Activated T-cell treated with anti-CD3 and anti-CD28 coated beads, Interleukin-2, amount 50 U/mL, for 1 hour (primary cell): ENCODE results near the gene TSPEAR.
"Not testable (repeated sequence)": the region's sequence is repeated elsewhere in the genome, so short reads cannot be mapped to it uniquely, and the experiment has no call there.

Experiments used
- DNase-seq: peaks from one replicate; pipeline ENCODE4 v3.0.0-alpha.2; 2020

The TSPEAR gene

DNA sequence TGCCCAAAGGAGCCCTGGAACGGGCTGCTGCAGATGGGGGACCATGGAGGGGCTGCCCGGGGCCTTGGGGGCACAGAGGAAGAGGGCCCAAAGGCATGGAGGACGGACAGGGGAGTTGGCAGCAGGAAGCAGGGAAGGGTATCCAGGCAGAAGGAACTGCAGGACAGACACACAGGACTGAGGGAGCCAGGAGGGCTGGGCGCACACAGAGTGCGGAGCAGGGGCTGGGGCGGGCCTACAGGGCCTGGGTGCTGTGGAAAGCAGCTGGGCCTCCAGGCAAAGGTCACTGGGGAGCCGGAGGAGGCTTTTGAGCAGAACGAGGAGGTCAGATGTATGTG lies 199.5 kb downstream of the TSPEAR start:
- no peak for DNase-seq

DNA sequence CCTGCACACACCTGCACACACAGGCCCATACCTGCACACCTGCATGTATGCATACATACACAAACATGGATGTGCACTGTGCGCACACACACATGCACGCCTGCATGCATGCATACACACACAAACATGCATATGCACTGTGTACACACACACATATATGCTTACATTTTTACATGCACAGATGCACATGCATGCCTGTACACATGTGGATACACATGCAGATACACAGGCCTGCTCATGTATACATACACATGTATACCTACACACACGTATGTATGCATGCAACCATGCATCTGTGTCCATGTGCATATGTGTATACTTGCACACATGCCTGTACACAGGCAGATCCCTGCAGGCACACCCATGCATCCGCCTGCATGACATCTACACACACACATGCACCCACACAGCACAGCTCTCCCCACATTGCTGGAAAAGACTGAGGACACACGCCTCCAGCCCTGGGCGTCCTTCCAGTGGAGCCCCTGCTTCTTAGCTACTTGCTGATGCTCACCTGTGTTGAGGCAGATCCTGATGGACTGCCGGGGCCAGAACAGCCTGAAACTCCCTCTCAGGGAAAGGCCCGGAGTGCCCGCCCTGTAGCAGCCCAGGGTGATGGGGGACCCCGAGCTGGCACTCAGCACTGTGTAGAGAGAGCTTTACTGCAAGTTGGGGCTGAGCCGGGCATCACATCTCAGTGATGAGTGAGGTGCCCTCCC lies 200.0 kb downstream of the TSPEAR start:
- no peak for DNase-seq

DNA sequence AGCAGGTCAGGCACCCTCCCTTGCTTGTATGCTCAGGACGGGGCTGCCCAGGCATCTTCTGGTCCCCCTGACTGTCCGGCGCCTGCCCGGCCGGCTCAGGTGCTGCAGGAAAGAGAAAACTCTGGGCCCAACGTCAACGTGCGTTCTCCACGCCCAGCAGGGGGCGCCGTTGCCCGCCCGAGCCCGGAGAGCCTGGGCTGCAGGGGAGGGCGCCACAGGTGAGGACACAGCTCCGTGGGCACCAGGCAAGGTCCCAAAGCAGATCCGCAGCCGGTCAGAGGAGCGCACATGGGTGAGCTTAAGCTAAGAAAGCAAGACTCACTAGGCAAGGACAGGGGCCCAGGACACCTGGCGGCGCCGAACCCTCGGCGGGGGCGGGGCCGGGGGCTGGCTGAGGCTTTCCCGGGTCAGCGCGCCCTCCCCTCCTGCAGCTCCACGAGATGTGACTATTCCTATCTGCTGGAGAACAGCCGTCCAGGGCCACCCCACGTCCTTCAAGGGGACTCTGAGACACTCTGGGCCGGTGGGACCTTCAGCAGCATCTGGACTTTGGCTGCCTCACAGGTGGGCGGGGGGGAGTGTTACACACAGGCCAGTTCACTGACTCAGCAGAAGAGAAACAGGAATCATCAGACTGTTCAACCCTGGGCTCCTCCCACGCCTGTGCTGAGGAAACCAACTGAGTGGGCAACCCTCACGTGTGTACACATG lies 200.7 kb downstream of the TSPEAR start:
- DNase-seq: peak; percentile 85

DNA sequence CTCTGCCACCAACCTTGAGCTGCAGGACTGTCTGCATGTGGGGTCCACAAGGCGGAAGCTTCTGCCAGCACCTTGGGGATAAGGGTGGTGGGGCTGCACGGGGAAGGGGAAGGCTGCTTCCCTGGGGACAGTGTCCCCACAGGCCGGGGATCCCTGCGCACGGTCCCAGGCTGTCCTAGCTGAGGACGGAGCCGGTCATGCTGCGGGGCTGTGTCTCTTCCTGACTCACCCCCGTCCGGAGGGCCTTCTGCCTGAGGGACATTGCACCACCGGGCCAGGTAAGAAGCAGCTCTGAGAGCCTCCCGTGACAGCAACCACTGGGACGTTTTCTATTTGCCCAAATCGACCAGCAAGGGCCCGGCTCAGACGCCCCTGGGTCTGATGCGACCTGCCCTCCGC lies 201.3 kb downstream of the TSPEAR start:
- no peak for DNase-seq

DNA sequence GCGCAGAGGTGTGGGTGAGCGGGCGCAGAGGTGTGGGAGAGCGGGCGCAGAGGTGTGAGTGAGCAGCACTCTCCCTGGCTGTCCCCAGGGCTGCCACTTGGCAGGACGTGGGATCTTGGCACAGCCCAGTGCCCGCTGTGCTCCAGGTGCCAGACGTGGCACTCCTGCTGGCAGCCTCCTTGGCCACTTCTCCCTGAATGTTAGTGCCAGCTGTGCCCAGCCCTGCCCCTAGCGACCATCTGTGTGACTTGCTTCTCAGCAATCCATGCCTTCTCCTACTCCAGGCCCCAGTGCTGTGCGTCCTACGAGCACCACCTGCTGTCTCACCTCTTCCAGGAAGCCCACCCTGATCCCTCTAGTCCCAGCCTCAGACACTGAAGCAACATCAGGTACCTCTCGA lies 201.8 kb downstream of the TSPEAR start:
- no peak for DNase-seq

DNA sequence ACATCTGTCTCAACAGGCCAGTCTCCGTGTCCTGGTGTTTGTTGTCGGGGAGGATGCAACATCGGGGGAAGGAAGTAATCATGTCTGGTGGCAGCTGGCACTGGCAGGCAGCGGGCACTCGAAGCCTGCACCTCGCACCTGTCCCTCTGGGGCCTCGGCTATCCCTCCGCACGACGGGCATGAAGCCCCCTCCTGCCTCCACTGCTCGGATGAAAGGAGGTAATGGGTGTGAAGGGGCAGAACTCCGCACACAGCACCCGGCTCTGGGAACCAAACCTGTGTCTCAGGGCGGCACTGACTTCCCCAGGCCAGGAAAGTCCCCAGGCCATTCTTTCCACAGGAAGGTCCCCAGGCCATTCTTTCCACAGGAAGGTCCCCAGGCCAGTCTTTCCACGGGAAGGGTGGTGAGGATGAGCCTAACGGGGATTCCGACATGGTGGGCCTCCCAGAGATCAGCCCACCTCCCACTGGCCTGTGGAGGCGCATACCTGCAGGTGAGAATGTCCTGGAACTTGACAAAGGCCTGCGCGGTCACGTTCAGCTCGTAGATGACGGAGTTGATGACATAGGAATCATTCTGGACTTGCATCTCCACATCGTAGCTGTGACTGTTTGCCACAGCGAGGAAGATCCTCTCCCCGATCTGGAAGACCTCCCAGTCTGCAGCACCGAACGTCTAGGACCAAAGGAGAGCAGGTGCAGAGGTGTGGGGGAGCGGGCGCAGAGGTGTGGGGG lies 202.5 kb downstream of the TSPEAR start:
- no peak for DNase-seq

DNA sequence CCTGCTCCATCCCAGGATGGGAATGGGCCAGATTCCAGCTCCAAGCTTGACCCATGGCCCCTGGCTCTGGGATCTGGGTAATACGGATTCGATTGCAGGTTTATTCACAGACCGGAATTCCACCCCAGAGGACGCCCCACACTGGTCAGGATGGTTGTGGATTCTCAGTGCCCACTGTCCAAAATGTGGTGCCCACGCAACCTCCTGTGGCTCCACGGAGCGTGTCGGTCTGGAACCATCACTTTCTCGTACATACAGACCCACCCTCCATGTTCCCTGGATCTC lies 203.0 kb downstream of the TSPEAR start:
- no peak for DNase-seq

DNA sequence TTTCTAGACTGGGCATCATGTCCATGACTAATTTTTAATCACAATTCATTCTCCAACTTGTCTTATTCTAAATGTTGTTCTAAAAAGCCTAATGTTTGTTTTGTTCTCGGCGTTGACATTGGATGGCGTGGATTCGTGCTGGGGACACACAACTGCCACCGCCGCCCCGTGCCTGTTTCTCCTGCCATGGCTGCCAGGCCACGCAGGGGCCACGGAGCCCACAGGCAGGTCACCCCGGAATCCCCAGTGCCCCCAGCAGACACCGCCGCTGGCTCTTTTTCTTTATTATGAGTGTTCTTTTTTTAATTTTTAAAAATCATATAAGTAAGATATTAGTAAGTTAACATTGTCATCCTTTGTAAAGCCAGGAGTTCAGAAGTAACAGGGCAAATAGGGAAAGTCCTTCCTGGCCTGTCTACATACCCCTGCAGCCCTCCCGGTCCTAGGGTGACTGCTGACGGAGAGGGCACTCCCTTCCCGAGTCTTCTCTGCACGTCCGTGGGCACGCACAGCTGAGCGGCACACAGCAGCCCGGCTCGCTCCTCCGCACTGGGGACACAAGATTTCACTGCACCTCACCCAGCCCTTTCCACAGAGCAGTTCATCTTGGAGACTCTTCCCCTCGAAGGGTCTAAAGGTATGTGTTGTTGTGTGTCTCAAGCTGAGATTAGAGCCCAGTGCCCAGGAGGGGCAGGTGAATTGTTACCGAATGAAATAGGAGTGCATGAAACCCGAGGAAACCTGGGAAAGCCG lies 203.5 kb downstream of the TSPEAR start:
- no peak for DNase-seq

DNA sequence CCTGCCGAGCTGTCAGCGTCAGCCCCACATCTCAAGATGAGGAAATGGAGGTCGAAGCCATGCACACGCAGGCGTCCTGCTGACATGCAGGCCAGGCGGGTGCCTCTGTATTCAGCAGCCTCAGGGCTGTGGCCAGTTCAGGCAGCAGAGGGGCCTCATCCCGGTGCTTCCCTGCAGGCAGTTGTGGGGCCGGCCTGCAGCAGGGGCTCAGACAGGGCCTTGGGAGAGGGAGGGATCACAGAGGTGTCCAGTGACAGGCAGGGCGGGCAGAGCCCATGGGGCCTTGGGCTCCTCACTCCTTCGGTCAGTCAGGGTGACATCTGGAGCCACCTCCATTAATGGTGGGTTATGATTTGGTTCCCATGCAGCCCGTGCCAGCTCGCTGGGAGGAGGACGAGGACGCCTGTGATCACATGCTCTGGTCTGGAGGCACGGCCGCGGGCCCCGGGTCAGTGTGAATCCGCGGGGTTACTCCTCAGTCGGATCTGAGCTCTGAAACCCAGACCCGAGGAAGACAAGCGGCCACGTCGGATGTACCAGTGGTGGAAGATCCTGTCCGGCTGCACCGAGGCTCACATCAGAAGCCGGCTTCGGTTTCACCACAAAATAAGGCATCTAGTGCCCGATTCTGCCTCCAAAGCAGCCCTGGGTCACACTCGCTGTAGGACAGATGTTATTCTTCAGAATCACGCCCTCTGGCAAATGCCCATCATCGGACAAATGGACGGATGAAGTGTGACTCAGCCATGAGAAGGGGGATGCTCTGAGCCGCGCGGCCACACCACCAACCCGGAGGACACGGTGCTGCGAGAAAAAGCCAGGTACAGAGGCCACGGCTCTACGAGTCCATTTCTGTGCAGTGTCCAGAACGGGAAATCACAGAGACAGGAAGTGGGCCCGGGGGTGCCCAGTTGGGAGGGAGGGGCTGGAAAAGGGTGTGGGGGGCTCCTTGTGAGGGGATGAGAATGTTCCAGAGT lies 204.8 kb downstream of the TSPEAR start:
- DNase-seq: no peak

DNA sequence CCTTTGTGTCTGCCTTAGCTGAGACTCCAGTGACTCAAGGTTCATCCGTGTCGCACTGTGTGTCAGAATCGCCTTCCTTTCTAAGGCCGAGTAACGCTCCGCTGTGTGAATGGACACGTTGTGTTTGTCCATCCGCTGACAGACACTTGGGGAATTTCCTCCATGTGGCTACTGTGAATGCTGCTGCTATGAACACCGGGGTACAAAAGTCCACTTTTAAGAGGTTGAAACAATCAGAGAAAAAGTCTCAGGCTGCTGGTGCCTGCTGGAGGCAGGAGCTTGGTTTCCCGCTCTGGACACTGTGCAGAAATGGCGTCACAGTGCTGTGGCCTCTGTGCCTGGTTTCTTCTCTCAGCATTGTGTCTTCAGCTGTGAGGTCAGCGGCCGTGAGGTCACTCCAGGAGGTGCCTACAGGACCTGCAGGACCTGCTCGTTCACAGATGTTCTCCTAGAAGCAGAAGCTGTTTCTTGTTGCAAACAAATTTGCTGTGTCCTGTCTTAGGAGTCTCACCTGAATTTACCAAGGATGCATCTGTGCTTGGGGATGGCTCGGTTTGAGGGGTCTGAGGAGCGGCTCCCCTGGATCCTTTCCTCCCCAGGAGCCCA lies 205.6 kb downstream of the TSPEAR start:
- DNase-seq: no peak

DNA sequence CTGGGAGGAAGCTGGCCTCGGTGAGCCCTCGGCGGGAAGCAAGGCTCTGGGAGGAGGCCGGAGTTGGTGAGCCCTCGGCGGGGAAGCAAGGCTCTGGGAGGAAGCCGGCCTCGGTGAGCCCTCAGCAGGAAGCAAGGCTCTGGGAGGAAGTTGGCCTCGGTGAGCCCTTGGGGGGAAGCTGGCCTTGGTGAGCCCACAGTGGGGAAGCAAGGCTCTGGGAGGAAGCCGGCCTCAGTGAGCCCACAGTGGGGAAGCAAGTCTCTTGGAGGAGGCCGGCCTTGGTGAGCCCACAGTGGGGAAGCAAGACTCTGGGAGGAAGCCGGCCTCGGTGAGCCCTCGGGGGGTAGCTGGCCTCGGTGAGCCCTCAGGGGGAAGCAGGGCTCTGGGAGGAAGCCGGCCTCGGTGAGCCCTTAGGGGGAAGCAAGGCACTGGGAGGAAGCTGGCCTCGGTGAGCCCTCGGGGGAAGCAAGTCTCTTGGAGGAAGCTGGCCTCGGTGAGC lies 207.4 kb downstream of the TSPEAR start:
- no peak for DNase-seq

DNA sequence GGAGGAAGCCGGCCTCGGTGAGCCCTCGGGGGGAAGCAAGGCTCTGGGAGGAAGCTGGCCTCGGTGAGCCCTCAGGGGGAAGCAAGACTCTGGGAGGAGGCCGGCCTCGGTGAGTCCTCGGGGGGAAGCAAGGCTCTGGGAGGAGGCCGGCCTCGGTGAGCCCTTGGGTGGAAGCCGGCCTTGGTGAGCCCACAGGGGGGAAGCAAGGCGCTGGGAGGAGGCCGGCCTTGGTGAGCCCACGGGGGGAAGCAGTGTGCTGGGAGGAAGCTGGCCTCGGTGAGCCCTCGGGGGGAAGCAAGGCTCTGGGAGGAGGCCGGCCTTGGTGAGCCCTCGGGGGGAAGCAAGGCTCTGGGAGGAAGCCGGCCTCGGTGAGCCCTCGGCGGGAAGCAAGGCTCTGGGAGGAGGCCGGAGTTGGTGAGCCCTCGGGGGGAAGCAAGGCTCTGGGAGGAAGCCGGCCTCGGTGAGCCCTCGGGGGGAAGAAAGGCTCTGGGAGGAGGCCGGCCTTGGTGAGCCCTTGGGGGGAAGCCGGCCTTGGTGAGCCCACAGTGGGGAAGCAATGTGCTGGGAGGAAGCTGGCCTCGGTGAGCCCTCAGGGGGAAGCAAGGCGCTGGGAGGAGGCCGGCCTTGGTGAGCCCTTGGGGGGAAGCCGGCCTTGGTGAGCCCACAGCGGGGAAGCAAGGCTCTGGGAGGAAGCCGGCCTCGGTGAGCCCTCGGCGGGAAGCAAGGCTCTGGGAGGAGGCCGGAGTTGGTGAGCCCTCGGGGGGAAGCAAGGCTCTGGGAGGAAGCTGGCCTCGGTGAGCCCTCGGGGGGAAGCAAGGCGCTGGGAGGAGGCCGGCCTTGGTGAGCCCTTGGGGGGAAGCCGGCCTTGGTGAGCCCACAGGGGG lies 208.1 kb downstream of the TSPEAR start:
- DNase-seq: not testable (repeated sequence)

DNA sequence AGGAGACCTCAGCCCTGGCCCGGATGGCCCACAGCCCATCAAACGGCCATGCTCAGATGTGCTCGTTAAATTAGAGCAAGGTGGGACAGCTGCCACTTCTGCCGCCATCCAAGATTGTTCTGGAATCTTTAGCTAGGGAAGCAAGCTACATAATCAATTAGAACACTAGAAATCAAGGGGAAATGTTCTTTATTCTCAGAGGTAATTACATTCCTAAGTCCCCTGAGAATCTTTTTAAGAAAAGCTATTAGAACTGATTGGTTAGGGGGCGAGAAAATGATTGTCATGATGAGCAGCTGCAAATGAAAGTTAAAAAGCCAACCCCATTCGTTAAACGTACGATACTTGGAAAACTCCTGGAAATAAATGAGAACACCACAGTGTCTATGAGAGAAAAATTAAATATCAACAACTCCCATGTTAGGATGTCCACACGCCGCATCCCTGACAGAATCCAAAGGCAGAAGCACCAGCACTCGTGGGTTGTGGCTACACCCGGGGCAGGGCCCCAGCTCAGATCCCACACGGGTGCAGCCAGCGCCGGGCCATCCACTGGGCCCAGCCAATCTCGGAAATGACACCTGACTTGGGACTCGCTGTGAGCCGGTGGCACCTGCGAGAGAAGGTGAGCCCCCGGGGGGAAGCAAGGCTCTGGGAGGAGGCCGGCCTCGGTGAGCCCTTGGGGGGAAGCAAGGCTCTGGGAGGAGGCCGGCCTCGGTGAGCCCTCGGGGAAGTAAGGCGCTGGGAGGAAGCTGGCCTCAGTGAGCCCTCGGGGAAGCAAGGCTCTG lies 209.0 kb downstream of the TSPEAR start:
- no peak for DNase-seq

DNA sequence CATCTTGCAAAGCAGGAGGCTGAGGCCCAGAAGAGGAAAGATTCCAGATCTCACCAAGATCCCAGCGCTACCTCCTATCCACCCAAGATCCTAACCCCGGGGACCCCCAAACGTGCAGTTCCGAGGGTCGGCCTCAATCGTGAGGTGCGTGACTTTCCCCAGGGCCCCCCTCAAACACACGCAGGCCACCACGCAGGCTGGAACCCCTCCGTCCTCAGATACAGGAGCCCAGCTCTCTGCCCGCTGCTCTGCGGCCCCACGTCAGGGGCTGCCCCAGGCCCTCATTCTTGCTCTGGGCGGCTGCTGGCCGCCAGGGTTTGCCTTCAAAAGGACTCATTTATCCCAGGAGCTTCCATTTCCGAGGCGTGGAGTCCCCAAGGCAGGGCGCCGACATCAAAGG lies 211.3 kb downstream of the TSPEAR start:
- no peak for DNase-seq

DNA sequence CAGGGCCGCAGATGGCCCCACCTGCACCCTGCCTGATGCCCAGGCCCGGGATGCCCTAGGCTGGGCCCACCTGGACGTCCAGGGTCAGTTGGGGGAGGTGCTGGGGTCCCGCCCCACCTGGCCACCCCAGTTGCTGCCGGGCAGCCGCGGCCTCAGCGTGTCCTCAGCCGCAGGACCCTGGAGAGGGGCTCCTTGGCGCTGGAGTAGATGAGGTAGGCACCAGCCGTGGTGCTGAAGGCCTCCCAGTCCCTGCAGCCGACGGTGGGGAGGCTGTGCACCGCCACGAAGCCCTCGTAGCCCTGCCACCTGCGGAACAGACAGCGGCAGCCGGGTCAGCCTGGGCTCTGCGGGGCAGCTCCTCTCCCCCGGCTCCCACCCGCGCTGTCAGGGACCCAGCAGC lies 211.7 kb downstream of the TSPEAR start:
- no peak for DNase-seq

DNA sequence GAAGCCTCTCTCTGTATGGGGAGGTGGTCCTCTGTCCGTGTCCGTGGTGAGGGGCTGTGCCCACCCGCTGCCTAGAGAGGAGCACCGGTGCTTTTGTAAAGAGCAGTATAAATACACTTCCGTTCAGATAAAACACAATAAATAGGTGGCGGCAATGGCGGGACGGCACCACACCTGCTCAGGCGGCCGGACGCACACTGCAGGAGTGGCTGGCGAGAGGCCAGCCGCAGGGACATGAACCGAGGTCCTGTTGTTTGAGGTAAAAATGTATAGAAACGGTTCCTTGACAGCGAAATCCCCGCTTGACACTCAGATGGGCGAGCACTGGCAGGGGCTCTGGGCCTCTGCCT lies 212.2 kb downstream of the TSPEAR start:
- no peak for DNase-seq

DNA sequence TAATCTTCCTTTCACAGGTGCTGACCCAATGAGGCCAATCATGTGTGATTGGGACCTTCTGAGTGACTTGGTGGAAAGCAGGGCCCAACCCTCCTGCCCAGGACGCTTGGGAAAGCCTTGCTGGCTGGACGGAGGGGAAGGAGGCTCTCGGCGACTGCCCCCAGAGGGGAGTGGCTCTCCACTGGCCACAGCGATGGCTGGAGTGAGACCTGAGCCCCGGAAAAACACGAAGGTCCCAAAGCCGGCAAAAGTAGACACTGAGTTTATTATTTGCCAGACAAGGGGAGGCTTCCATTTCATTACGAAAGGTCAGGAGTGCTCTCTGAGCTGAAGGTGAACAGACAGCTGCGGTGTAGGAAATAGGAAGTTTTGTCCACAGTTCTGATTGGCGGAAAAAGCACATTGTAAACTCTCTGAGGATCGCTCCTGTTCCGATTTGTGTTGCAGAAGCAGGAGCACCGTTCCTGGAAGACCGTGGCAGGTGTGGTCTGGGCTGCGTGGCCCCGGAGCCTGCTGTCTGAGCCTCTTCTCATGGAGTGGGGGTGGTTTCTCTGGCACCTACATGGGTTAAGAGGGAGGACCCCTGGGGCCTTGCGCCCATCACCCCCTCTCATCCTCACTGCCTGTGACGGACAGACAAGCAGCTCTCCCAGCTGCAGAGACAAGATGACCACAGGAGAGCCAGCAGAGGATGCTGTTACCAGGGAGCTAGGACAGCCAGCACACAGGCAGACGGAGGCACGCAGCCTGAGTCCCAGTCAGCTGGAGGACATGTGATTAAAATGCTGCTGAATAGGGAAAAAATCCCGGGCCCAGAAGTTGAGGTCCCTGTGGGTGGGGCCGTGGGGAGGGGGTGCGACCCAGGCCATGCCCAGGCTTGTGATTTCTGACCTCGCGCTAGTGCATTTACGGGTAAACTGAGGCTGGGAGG lies 212.8 kb downstream of the TSPEAR start:
- no peak for DNase-seq

DNA sequence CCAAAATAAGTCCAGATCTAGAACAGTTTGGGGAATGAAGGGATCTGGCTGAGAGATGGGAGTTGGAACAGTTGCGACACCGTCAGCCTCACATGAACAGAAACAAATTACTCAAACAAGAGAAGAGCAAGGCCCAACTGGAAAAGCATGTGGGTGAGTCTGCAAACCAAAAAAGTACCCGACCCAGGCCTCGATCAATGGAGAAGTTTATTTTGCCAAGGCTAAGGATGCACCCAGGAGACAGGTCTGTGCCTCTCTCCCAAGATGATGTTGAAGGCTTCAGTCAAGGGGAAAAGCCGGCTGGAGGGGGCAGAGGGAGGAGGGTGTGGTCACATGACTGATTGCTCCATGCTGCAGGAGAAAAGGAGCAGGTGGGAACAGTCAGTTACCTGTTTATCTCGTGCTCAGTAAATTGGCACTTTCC lies 213.7 kb downstream of the TSPEAR start:
- DNase-seq: no peak
